Left colon (tissue), 2 donors: Measurements from ENCODE around the gene STK32B. TPM values are rescaled to one million over a fixed set of nuclear protein-coding genes. Genes with fewer than 3 reads are reported as not detected.

ENCODE experiments used
- ATAC-seq: fragments of 200-7000 bp; cut with Tn5 transposase; one replicate; pipeline ENCODE4 v1.9.1; 2020; ENCODE audit warnings: mild to moderate bottlenecking, moderate library complexity
- DNase-seq, 2 donors: peaks; one replicate each; pipeline ENCODE4 v3.0.0-alpha.2; 2020
- intact Hi-C, 2 donors: fragments of 100-400 bp; cut with DNase I in 1 of 2; cut with micrococcal nuclease in 1 of 2; formaldehyde crosslinking; loops; one replicate each; pipeline versions ENCODE4 v1.11.2 to v1.14.0; 2022; cut with DNase I, micrococcal nuclease
- total RNA-seq, 2 donors: library from RNA; stranded (reverse); fragmentation: NEBNext Ultra II Directional; extraction: Animal tissue kit (Norgen Biotek cat#: 25700); gene quantifications; one replicate each; pipeline ENCODE4 v1.2.1, GENCODE V29; 2021
- donor health status: DM: no; HTN: no; CAD: no.
- donor health status: DM: yes; HTN: yes; CAD: no.

The STK32B gene
- total RNA-seq, 2 donors from 2014 or later, result 0.40 to 0.78 TPM

DNA sequence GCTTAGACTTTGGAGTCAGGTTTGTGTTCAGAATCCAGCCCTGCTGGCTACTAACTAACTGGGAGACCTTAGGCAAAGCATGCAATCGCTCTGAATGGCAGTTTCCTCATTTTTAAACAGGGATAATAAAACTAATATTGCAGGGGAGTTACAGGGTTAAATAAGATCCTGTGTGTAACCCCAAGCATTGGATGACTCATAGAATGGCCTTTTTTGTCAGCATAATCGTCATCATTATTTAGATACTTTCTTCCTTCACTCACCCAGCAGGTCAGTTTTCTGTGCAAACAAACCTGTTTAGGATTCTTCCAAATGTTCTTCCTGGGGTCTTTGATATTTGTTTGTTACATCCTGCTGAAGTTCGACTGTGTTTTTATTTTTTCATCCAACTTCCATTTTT lies 448.9 kb downstream of the STK32B start:
- no peak for DNase-seq
- no peak for ATAC-seq
- intact Hi-C loops, result no loop called here

DNA sequence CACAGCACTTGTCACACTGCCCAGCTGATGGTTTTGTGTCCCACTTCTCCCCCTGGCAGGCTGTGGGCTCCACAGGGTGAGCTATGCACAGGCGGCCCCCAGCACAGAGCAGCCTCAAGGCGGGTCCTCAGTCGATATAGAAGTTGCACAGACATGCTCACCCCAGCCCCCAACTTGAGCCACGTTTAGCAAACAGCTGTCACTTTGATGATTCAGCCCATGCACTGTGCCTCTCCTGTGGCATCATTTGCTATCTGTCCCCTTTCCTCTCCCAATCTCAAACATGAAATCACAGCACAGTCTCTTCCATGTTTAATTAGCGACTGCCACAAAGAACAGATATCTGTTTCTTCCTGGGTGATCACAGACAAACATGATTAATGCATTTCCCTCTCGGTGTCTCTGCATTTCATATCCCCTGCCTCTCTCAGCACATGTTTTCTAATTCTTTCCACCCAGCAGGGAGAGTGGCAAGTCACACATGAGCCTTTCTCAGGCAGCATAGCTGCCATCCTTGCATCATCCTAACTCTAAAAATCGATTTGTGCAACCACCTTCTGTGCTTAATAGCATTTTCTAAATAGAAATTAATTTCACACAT lies 452.2 kb downstream of the STK32B start:
- ATAC-seq (no peak), DNase-seq (no peak)
- intact Hi-C loops, result no loop called here

DNA sequence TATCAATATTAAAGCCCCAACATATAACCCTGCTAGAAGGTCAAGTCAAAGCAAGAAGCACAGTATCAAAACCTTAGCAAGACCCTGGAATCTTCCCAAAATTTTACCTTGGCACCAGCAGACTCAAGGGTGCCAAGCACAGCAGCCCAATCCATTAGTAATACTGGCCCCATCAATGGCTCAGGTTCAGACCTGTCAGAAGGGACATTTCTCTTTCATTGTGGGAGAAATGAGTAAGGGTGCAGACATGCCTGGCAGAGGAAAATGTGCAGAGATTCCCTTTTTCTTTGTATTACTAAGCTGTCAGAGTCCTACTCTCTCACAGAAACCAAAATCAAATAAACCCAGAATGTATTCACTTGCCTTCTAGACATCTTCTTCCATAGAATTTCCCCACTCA lies 453.2 kb downstream of the STK32B start:
- intact Hi-C loops, result no loop called here
- ATAC-seq (no peak), DNase-seq (no peak)

DNA sequence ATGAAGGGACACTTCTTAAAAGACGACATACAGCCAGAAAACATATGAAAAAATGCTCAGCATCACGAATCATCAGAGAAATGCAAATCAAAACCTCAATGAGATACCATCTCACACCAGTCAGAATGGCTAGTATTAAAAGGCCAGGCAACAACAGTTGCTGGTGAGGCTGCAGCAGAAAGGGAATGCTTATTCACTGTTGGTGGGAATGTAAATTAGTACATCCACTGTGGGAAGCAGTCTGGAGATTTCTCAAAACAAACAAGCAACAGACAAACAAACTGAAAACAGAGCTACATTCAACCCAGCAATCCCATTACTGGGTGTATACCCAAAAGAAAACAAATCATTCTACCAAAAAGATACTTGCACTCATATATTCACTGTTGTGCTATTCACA lies 459.2 kb downstream of the STK32B start:
- no peak for DNase-seq
- no peak for ATAC-seq

DNA sequence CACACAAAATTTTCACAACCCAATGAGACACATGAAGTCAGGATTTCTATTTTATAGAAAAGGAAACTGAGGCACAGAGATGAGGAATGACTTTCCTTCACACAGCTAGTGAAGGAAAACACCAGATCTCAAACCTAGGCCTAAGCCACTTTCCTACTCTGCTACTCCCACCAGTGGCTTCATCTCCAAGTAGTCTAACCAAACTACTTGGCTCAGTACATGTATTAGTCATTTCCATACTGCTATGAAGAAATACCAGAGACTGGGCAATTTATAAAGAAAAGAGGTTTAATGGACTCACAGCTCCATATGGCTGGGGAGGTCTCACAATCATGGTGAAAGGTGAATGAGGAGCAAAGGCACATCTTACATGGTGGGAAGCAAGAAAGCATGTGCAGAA lies 460.5 kb downstream of the STK32B start:
- intact Hi-C loops, result no loop called here
- DNase-seq, result no peak
- ATAC-seq, result no peak

More for the DNA sequence above, 459.2 kb downstream of the STK32B start:
- intact Hi-C loops, result no loop called here

DNA sequence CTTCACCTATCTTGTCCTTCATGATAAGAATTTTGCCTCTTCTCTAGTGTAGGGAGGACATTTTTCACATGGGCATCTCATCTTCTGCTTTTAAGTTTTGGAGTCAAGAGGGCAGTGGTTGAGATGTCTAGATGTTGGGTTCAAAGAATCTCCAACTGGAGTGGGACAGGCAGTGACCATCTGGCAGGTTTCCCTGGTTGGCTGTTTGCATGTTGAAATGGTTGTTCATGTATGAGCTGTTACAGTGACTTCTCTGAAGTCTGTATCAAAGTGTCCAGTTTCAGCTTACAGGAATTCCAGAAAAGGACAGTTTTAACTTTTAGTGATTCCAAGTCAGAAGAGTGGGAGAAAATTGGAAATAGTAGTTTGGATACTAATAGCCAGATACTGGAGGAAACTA lies 464.4 kb downstream of the STK32B start:
- intact Hi-C loops, result no loop called here
- ATAC-seq, result no peak

DNA sequence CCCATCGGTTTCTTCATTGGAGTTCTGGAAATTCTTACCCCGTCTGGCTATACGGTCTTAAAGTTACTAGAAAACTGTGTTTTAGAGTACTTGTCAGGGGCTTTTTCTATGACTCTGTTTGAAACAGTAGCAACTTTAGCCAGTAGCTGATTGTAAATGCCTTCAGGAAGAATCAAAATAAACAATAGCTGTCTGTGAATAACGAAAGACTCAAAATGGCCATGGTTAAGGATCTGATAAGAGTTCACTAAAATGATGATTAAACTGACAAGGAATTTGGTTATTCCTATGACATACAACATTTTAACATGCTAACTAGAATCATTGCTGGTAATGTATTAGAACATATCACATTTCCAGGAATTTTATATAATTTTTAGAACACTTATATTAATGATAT lies 466.1 kb downstream of the STK32B start:
- intact Hi-C loops, result no loop called here
- ATAC-seq (no peak), DNase-seq (no peak)

More for the DNA sequence above, 464.4 kb downstream of the STK32B start:
- DNase-seq, result no peak

DNA sequence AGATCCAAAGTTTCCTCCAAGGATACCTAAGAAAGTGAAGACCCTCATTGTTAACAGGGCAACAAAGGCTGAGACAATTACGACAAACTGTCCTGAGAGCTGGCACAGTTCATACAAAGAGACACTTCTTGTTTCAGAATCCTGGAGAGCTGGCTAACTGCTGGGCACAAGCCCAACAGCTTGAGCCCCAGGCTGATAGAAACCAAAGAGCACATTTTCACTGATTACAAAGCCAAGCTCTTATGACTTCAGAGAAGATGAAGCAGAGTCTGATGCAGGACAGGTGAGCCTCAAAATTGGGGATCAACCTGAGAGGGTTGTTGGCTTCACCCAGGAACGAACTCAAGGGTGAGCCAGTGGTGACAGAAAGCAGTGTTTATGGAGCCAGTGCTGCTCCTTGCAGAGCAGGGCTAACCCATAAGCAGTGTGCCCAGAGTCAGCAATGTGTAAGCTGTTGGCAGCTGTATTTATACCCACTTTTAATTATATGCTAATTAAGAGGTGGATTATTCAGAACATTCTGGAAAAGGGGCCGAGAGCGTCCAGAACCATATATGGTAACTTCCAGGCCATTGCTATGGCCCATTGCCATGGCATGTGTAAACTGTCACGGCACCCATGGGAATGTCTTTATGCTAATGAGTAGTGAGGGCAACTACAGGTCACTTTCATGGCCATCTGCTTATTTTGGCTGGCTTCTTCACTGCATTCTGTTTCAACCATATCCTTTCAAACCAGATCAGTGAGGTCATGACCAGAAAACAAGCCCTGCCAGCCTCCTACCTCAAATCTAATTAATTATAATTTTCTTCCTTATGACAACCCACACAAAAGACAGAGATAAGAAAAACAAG lies 473.4 kb downstream of the STK32B start:
- intact Hi-C loops, result no loop called here
- ATAC-seq (no peak), DNase-seq (no peak)

DNA sequence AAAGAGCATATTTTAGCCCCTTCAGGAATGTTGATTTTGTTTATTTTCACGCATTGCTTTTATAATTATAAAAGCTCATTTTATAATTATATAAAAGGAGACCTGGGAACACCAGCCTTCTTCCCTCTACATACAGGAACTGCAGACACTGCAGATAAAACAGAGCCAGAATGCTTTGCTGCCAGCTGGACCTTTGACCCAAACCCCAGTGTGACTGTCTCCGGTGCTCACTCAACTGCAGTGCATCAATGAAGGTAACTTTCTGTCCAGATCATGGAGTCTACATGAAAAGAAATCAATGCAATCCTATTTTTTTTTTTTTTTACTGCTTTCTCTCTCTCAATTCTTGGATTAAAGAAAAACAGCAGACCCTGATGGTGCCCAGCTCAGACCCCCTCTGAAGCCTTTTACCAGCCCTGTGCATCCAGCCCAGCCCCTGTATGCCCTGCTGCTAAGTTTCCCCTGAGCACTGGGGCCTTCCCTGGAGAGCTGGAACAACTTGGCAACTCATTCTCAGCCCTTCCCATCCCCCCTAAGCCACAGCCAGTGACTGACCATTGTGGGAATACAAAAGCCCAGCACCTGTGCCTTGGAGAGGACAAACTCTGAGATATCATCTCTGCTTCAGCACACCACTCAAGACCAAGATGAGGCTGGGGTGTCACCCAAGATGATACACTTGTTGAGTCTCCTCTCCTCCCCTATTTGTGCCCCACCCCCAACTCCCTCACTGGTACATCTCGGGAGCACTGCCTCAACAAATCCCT lies 475.0 kb downstream of the STK32B start:
- ATAC-seq, result no peak
- no peak for DNase-seq
- intact Hi-C loops, result no loop called here

DNA sequence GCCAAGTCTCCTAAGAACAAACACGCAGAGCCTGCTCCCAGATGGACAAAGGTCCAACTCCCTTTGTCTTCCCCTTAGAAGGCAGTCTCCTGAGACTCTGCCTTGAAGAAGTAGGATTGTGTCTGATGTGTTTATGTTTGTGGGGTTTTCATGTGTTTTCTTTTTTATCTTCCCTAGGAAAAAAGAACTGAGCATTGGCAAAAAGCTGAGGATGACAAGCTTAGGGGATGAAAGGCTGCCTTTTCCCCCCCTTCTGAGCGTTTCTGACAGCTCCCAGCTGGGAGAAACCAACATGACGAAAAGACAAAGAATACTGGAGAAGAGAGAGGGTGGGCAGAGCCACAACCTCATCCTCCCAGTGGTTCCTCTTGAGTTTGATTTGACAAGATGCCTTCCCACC lies 475.9 kb downstream of the STK32B start:
- intact Hi-C loops, result no loop called here
- DNase-seq (no peak), ATAC-seq (no peak)

DNA sequence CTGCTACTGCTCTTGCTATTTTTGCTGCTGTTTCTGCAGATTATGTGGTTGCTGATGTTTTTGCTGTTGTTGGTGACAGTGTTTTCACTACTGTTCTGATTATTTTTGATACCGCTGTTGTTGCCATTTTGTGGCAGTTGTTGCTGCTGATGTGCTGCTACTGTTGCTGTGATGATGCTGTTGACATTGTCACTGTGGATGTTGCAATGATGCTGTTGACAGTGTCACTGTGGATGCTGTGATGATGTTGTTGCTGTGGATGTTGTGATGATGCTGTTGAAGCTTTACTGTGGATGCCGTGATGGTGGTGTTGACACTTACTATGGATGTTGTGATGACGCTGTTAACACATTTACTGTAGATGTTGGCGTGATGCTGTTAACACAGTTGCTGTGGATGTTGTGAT lies 476.8 kb downstream of the STK32B start:
- no peak for ATAC-seq
- intact Hi-C loops, result no loop called here
- no peak for DNase-seq

DNA sequence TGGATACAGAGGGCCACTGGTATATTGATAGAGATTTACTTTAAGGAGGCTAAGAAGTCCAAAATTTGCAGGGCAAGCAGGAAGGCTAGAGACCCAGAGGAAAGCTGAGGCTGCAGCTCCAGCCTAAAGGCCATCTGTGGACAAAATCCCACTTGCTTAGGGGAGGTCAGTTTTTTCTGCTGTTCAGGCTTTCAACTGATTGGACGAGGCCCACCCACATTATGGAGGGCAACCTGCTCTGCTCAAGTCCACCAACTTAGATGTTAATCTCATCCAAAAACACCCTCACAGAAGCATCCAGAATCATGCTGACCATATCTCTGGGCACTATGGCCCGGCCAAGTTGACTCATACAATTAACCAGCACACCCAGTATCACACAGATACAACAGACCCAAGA lies 480.8 kb downstream of the STK32B start:
- intact Hi-C loops, result no loop called here
- no peak for ATAC-seq

DNA sequence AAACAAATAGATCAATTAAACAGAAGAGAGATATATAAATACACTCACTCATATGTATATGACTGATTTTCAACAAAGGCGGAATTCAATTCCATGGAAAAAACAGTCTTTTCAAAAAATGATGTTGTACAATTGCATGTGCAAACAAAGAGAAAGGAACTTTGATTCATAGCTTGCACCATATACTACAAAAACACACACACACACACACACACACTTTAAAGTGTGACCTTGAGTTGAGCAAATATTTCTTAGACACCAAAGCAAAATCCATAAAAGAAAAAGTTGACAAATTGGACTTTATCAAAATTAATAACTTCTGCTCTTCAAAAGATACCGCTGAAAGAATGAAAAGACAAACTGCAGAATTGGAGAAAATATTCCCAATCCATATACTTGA lies 488.3 kb downstream of the STK32B start:
- ATAC-seq, result no peak
- DNase-seq, result no peak

More for the DNA sequence above, 480.8 kb downstream of the STK32B start:
- DNase-seq, result no peak

DNA sequence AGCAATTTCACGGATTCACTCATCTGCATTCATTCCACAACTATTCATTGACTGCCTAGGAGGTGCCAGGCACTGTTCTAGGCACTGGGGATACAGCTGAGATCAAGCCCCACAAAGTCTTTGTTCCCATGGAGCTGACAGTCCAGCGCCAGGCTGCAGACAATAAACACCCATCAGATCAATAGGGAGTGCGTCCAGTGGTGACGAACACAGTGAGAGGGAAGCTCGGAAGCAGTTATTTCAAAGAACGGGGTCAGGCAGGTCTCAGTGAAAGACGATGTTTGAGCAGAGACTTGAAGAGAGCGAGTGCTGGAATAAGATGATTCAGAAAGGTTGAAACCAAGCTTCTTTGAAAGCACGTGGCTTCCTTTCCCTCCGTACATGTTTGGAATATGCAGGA lies 489.9 kb downstream of the STK32B start:
- intact Hi-C loops, result no loop called here
- no peak for ATAC-seq
- DNase-seq, result no peak

More for the DNA sequence above, 488.3 kb downstream of the STK32B start:
- intact Hi-C loops, result no loop called here

DNA sequence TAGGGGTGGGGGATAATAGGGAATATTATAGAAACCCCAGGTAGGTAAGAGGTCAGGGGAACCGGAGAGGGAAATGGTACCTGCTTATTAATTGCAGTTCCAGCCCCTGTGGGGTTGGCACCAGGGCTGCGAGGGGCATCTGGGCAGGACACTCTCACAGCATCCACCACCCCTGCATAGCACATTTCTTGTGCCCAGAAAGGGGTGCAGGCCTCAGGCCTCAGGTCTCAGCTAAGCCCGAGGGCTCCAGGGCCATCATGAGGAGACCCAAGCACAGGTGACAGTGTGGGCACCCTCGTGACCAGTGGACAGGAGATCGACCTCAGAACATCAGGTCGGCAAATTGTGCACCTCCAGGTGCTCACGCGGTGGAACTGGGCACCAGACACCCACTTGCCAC lies 492.4 kb downstream of the STK32B start:
- intact Hi-C loops, result no loop called here
- ATAC-seq (no peak), DNase-seq (no peak)

DNA sequence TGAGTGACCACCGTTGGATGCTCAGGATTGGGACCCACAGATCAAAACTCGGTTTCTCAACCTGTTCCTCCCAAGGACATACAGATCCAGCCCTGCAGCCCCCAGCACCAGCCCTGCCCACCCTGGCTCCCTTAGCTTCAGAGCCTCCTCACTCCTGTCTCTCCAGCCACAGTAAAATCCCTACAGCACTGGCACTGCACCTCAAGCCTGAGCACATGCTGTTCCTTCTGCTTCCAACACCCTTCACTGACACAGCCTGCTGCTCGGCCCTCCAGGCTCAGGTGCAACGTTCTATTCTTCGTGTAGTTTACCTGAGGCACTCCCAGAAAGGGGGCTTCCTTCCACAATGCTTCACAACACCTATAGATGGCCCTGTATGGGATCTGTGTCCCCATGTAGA lies 493.5 kb downstream of the STK32B start:
- no peak for ATAC-seq
- intact Hi-C loops, result no loop called here

DNA sequence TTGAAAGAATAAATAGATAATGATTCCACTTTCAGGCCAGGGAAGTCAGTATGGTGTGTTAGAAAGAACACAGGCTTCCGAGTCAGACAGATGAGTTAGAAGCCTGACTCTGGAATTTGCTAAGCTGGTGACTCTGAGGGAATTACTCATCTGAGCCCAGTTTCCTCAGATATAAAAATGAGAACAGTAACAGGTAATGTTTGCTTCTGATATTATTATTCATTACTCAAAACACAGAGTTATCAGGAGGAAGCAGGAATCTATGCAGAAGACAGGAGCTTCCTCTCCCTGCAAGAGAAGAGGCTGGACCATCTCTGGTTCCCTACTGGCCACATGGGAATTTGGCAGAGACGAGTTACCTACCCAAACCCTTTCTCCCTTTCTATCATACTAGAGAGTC lies 494.0 kb downstream of the STK32B start:
- no peak for ATAC-seq

More for the DNA sequence above, 493.5 kb downstream of the STK32B start:
- no peak for DNase-seq

DNA sequence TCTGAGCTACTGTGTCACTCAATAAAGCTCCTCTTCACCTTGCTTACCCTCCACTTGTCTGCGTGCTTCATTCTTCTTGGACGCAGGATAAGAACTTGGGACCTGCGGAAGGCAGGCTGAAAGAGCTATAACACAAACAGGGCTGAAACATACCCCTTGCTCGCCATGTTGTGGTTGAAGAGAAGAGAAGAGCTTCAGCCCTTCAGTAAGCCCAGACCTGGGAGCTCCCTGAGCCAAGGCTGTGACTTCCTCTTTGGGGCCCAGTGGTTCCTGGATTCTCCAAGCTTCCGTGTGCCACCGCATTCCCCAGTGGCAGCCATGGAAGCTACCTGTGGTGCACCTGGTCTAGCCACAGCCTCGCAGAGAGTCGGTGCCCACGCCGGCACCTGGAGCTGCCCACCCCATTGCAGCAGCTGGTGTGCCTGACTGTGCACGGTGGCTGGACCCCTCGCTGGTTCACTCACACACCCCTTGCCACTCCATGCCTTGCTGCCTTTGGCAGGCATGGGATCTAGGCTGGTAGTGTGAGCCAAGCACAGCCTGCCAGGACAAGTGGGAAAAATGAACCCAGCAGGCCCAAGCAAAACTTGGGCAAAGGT lies 496.5 kb downstream of the STK32B start:
- DNase-seq (no peak), ATAC-seq (no peak)
- intact Hi-C loops, result no loop called here

More for the DNA sequence above, 494.0 kb downstream of the STK32B start:
- intact Hi-C loops, result no loop called here
- DNase-seq, result no peak
